HEK293 (cell line): ENCODE data around the gene ITGB4.

Experiments used
- CTCF ChIA-PET: fragments of 350-600 bp; formaldehyde crosslinking; extraction: SDS; loops from one replicate; lab custom pipeline; 2021; ENCODE audit warnings: antibody characterized with exemption; lab: Yijun Ruan, JAX
- POLR2A ChIA-PET: fragments of 300-600 bp; formaldehyde crosslinking; extraction: SDS; loops from one replicate; lab custom pipeline; 2020; ENCODE audit warnings: antibody characterized with exemption, inconsistent platforms; lab: Yijun Ruan, JAX
- H3K27ac ChIP-seq: fragments of 200-500 bp; sonication (Bioruptor generic); 2 replicates; pipeline ENCODE4 v1.5.1; 2014; ENCODE audit warnings: low read depth, low read length, control low read depth, inconsistent platforms; ENCODE audit errors: extremely low read depth
- H3K36me3 ChIP-seq, 2 experiments: fragments of 200-500 bp in 1 of 2; sonication (Bioruptor generic) in 1 of 2; 1 replicate in 1 of 2; 2 replicates in 1 of 2; pipeline ENCODE4 v1.5.1; 2014 to 2017; ENCODE audit warnings: inconsistent platforms in 2 of 2, low read length in 2 of 2; ENCODE audit not compliant: control insufficient read depth in 2 of 2, insufficient read depth in 1 of 2
- H3K4me1 ChIP-seq: fragments of 200-500 bp; sonication (Bioruptor generic); 2 replicates; pipeline ENCODE4 v1.5.1; 2014; ENCODE audit warnings: mild to moderate bottlenecking, low read length, inconsistent platforms; ENCODE audit not compliant: control insufficient read depth, insufficient read depth
- H3K4me3 ChIP-seq: 2 replicates; pipeline ENCODE4 v1.5.1; 2011; ENCODE audit warnings: low read depth, mild to moderate bottlenecking, control low read depth, low read length, moderate library complexity
- H3K9me3 ChIP-seq: fragments of 200-500 bp; sonication (Bioruptor generic); 2 replicates; pipeline ENCODE4 v1.5.1; 2014; ENCODE audit warnings: low read depth, low read length, inconsistent platforms; ENCODE audit not compliant: control insufficient read depth, insufficient read depth
- BCL6B ChIP-seq: fragments of 450-650 bp; formaldehyde crosslinking; IDR thresholded peaks from 2 replicates; pipeline ENCODE4 v1.5.1; 2017; ENCODE audit warnings: missing biosample characterization, missing genetic modification characterization
- GFI1B ChIP-seq: fragments of 450-650 bp; formaldehyde crosslinking; IDR thresholded peaks from 2 replicates; pipeline ENCODE4 v1.5.1; 2016; ENCODE audit warnings: missing biosample characterization, missing genetic modification characterization
- GLIS1 ChIP-seq: fragments of 450-650 bp; formaldehyde crosslinking; IDR thresholded peaks from 2 replicates; pipeline ENCODE4 v1.5.1; 2016; ENCODE audit warnings: missing biosample characterization, missing genetic modification characterization
- MEIS1 ChIP-seq: sonication (generic); formaldehyde crosslinking; IDR thresholded peaks from 2 replicates; pipeline ENCODE4 v1.8.1; 2022; ENCODE audit warnings: missing genetic modification reagents, mild to moderate bottlenecking, borderline replicate concordance
- PRDM1 ChIP-seq: fragments of 450-650 bp; formaldehyde crosslinking; IDR thresholded peaks from 2 replicates; pipeline ENCODE4; 2016; ENCODE audit warnings: missing biosample characterization, missing genetic modification characterization
- REPIN1 ChIP-seq: fragments of 450-650 bp; formaldehyde crosslinking; IDR thresholded peaks from 2 replicates; pipeline ENCODE4 v1.5.1; 2017; ENCODE audit warnings: missing biosample characterization, missing genetic modification characterization, low read depth
- TSHZ1 ChIP-seq: fragments of 450-650 bp; formaldehyde crosslinking; IDR thresholded peaks from 2 replicates; pipeline ENCODE4 v1.5.1; 2016; ENCODE audit warnings: missing biosample characterization, missing genetic modification characterization, borderline replicate concordance
- ZFP3 ChIP-seq: fragments of 450-650 bp; formaldehyde crosslinking; IDR thresholded peaks from 2 replicates; pipeline ENCODE4 v1.5.1; 2016; ENCODE audit warnings: low read depth, missing biosample characterization, missing genetic modification characterization
- ZNF157 ChIP-seq: fragments of 450-650 bp; formaldehyde crosslinking; IDR thresholded peaks from 2 replicates; pipeline ENCODE4 v1.5.1; 2016; ENCODE audit warnings: missing biosample characterization, missing genetic modification characterization
- ZNF174 ChIP-seq: fragments of 450-650 bp; formaldehyde crosslinking; IDR thresholded peaks from 2 replicates; pipeline ENCODE4 v1.5.0; 2017; ENCODE audit warnings: missing biosample characterization, mild to moderate bottlenecking, missing genetic modification characterization
- ZNF18 ChIP-seq: fragments of 450-650 bp; formaldehyde crosslinking; IDR thresholded peaks from 2 replicates; pipeline ENCODE4 v1.5.1; 2016; ENCODE audit warnings: missing biosample characterization, missing genetic modification characterization
- ZNF274 ChIP-seq, 2 experiments: fragments of 200-500 bp in 1 of 2; fragments of 450-650 bp in 1 of 2; sonication (Bioruptor generic) in 1 of 2; formaldehyde crosslinking in 1 of 2; IDR thresholded peaks; 2 replicates each; pipeline versions ENCODE4 v1.5.1 to v1.6.1; 2014 to 2016; ENCODE audit warnings: borderline replicate concordance in 1 of 2, inconsistent platforms in 1 of 2, low read length in 1 of 2, missing biosample characterization in 1 of 2, missing genetic modification characterization in 1 of 2
- ZNF280C ChIP-seq: fragments of 450-650 bp; formaldehyde crosslinking; IDR thresholded peaks from 2 replicates; pipeline ENCODE4 v1.5.1; 2016; ENCODE audit warnings: missing biosample characterization, missing genetic modification characterization
- ZNF302 ChIP-seq: fragments of 450-650 bp; formaldehyde crosslinking; IDR thresholded peaks from 2 replicates; pipeline ENCODE4 v1.5.1; 2016; ENCODE audit warnings: missing biosample characterization, missing genetic modification characterization, low read depth
- ZNF433 ChIP-seq: fragments of 450-650 bp; formaldehyde crosslinking; IDR thresholded peaks from 2 replicates; pipeline ENCODE4 v1.5.1; 2016; ENCODE audit warnings: missing biosample characterization, missing genetic modification characterization, low read depth
- ZNF561 ChIP-seq: fragments of 450-650 bp; IDR thresholded peaks from 2 replicates; pipeline ENCODE4 v1.5.1; 2018; ENCODE audit warnings: missing biosample characterization, missing genetic modification characterization, borderline replicate concordance
- ZNF707 ChIP-seq: fragments of 450-650 bp; formaldehyde crosslinking; IDR thresholded peaks from 2 replicates; pipeline ENCODE4 v1.5.1; 2016; ENCODE audit warnings: missing biosample characterization, missing genetic modification characterization
- ZNF837 ChIP-seq: fragments of 450-650 bp; formaldehyde crosslinking; IDR thresholded peaks from 2 replicates; pipeline ENCODE4 v1.5.1; 2016; ENCODE audit warnings: missing biosample characterization, missing genetic modification characterization

ITGB4 gene

GRCh38 chr17:75795820-75796607, 74.8 kb downstream of the ITGB4 start:
- POLR2A ChIA-PET, result interaction anchor here (0.6 to 7.0 kb wide), 6 partner anchors 8 to 29 kb away, joined by 3 to 51 read pairs (median 5); partner anchors contain the start of gene UNK
- CTCF ChIA-PET, result interaction anchor here (0.6 to 2.7 kb wide), 7 partner anchors 8 to 897 kb away, joined by 3 to 10 read pairs (median 5); no protein-coding TSS in a partner anchor
- no peak overlapping the region for H3K27ac ChIP-seq
- H3K4me1 ChIP-seq, result peaks cover 2% of the 10 kb centered on the region; the same call in 1 of the 2 replicates
- no peaks in the 10 kb centered on the region for H3K9me3 ChIP-seq
- H3K4me3 ChIP-seq, result no peak overlapping the region
- no peak for TF ChIP-seq GFI1B (tag by site-specific recombination)
- TF ChIP-seq ZNF280C (tag by site-specific recombination), result no peak
- TF ChIP-seq ZNF18 (tag by site-specific recombination), result no peak
- TF ChIP-seq TSHZ1 (tag by site-specific recombination), result no peak
- no peak for TF ChIP-seq ZNF433 (tag by site-specific recombination)
- no peak for TF ChIP-seq PRDM1 (tag by site-specific recombination)
- no peak for TF ChIP-seq ZFP3 (tag by site-specific recombination)
- no peak for TF ChIP-seq ZNF302 (tag by site-specific recombination)
- no peak for TF ChIP-seq GLIS1
- TF ChIP-seq REPIN1, result no peak
- no peak for TF ChIP-seq MEIS1 (CRISPR knock-in tag)
- TF ChIP-seq ZNF274 (IDR thresholded peaks at IDR 0.05; ENCODE audit: low read length), result no peak
- no peak for TF ChIP-seq ZNF274 (tag by site-specific recombination; IDR thresholded peaks at IDR 0.05; ENCODE audit: borderline replicate concordance)
- TF ChIP-seq ZNF837, result no peak
- TF ChIP-seq, all 188 proteins: peak for 0
- peaks cover 56 to 86% of the 10 kb centered on the region in 2 experiments for H3K36me3 ChIP-seq

GRCh38 chr17:75799402-75799801, 78.1 kb downstream of the ITGB4 start:
- H3K36me3 ChIP-seq, result peaks cover 55 to 69% of the 10 kb centered on the region in 2 experiments
- CTCF ChIA-PET, result interaction anchor here (0.9 to 1.5 kb wide), 2 partner anchors 10 to 31 kb away, joined by 3 to 4 read pairs; no protein-coding TSS in a partner anchor
- TF ChIP-seq ZNF174 (no peak), ZNF707 (tag by site-specific recombination) (no peak), ZNF561 (tag by site-specific recombination) (no peak), BCL6B (no peak), ZNF157 (tag by site-specific recombination) (no peak)

More at GRCh38 chr17:75799402-75799801, 78.1 kb downstream of the ITGB4 start:
- Histone ChIP-seq H3K4me1 (no peaks in the 10 kb centered on the region), H3K4me3 (no peak overlapping the region), H3K9me3 (no peaks in the 10 kb centered on the region), H3K27ac (no peak overlapping the region)
- POLR2A ChIA-PET, result interaction anchor here (0.8 to 7.0 kb wide), 6 partner anchors 10 to 19 kb away, joined by 3 to 51 read pairs (median 6); partner anchors contain the start of gene UNK
